NCI-H1417 treated with DMSO at 0.1 percent for 48 hours (cell line): ENCODE results near the gene CTSD.
"Not testable (repeated sequence)": the region's sequence is repeated elsewhere in the genome, so short reads cannot be mapped to it uniquely, and the experiment has no call there.

Source experiments
- DNase-seq: peaks from one replicate; lab custom pipeline; 2025; lab: John Stamatoyannopoulos, UW

The CTSD gene

GRCh38 chr11:1770061-1770460, 6.3 kb upstream of the CTSD start:
- DNase-seq = no peak

- DNase-seq = not testable (repeated sequence)
These were observed 5.7 kb upstream of the CTSD start for GRCh38 chr11:1769304-1769936.

GRCh38 chr11:1768141-1768469, 4.4 kb upstream of the CTSD start:
- no peak for DNase-seq

- no peak for DNase-seq
These were observed 3.8 kb upstream of the CTSD start for GRCh38 chr11:1767399-1768140.

- DNase-seq = no peak
These were observed 3.1 kb upstream of the CTSD start for GRCh38 chr11:1766719-1767398.

GRCh38 chr11:1765871-1766718, 2.4 kb upstream of the CTSD start:
- DNase-seq = no peak

GRCh38 chr11:1763336-1763795, 361 bp downstream of the CTSD start:
- DNase-seq = no peak

GRCh38 chr11:1762537-1763302, 1.0 kb downstream of the CTSD start:
- DNase-seq = no peak

GRCh38 chr11:1761857-1762536, 1.7 kb downstream of the CTSD start:
- no peak for DNase-seq

- no peak for DNase-seq
These were observed 2.4 kb downstream of the CTSD start for GRCh38 chr11:1761110-1761856.

- no peak for DNase-seq
These were observed 3.2 kb downstream of the CTSD start for GRCh38 chr11:1760351-1761109.

GRCh38 chr11:1759851-1760220, 3.9 kb downstream of the CTSD start:
- no peak for DNase-seq

- DNase-seq = no peak
These were observed 4.4 kb downstream of the CTSD start for GRCh38 chr11:1759151-1759850.

- no peak for DNase-seq
These were observed 5.0 kb downstream of the CTSD start for GRCh38 chr11:1758611-1759150.

- no peak for DNase-seq
These were observed 5.7 kb downstream of the CTSD start for GRCh38 chr11:1757861-1758610.

- no peak for DNase-seq
These were observed 6.6 kb downstream of the CTSD start for GRCh38 chr11:1756791-1757771.
